GM12878 (cell line): ENCODE results near the gene SLC38A5. TPM values are rescaled to one million over a fixed set of nuclear protein-coding genes. Genes with fewer than 3 reads are reported as not detected.

Experiments used
- ATAC-seq: fragments of 200-7000 bp; cut with Tn5 transposase; 3 replicates; pipeline ENCODE4 v1.9.1; 2020; ENCODE audit warnings: mild to moderate bottlenecking, moderate library complexity
- BruUV-seq: library from RNA; stranded (reverse); fragments of 400-500 nt; replicated peaks from 2 replicates; lab custom pipeline; 2021; lab: Mats Ljungman, UMichigan
- CTCF ChIA-PET: fragments of 300-600 bp; sonication (Branson Sonifier 250); formaldehyde crosslinking; extraction: SDS; loops from one replicate; lab custom pipeline; 2021; ENCODE audit warnings: inconsistent platforms; lab: Yijun Ruan, JAX
- POLR2A ChIA-PET: fragments of 350-600 bp; formaldehyde crosslinking; extraction: SDS; loops from one replicate; lab custom pipeline; 2021; ENCODE audit warnings: inconsistent platforms; lab: Charles Lee
- RAD21 ChIA-PET: fragments of 300-600 bp; sonication (Branson Sonifier 250); formaldehyde crosslinking; loops from one replicate; lab custom pipeline; 2023; ENCODE audit warnings: antibody characterized with exemption; ENCODE audit not compliant: unreplicated experiment; lab: Charles Lee
- SMC1A ChIA-PET: fragments of 300-600 bp; sonication (Branson Sonifier 250); formaldehyde crosslinking; loops from one replicate; lab custom pipeline; 2023; ENCODE audit not compliant: unreplicated experiment, uncharacterized antibody; lab: Charles Lee
- DNase-seq: peaks from one replicate; pipeline ENCODE4 v3.0.0-alpha.2; 2011; ENCODE audit warnings: low read depth, low spot score
- FAIRE-seq: peaks from 3 replicates; lab custom pipeline; 2011; peaks lifted over from hg19 to GRCh38; lab: Jason Lieb, UNC
- H2AFZ ChIP-seq: 2 replicates; pipeline ENCODE4 v1.6.0; 2011; ENCODE audit warnings: low read depth, low read length, control low read depth; ENCODE audit not compliant: control insufficient read depth
- H3K27ac ChIP-seq: 2 replicates; pipeline ENCODE4 v1.5.1; 2011; ENCODE audit warnings: control low read depth; ENCODE audit not compliant: control insufficient read depth, insufficient read depth
- H3K27me3 ChIP-seq, 2 experiments: replicated peaks in 1 of 2; 2 replicates each; pipeline versions ENCODE4 v1.6.0 to v1.6.1; 2011; ENCODE audit warnings: low read length in 1 of 2; ENCODE audit not compliant: control insufficient read depth in 2 of 2, insufficient read depth in 2 of 2
- H3K36me3 ChIP-seq, 2 experiments: 2 replicates each; pipeline ENCODE4 v1.5.1; 2011; ENCODE audit warnings: low read length in 1 of 2; ENCODE audit not compliant: control insufficient read depth in 2 of 2, insufficient read depth in 2 of 2
- H3K4me1 ChIP-seq: 2 replicates; pipeline ENCODE4 v1.6.1; 2011; ENCODE audit warnings: mild to moderate bottlenecking, low read length, moderate library complexity, mixed read lengths; ENCODE audit not compliant: control insufficient read depth, insufficient read depth
- H3K4me2 ChIP-seq: 2 replicates; pipeline ENCODE4 v1.6.0; 2011; ENCODE audit warnings: control low read depth; ENCODE audit not compliant: control insufficient read depth, insufficient read depth
- H3K4me3 ChIP-seq: fragments of 200-600 bp; sonication (generic); 2 replicates; pipeline ENCODE4 v1.5.1; 2016
- H3K79me2 ChIP-seq: 2 replicates; pipeline ENCODE4 v1.6.0; 2011; ENCODE audit warnings: low read length; ENCODE audit not compliant: control insufficient read depth, insufficient read depth
- H3K9ac ChIP-seq: 2 replicates; pipeline ENCODE4 v1.8.0; 2011; ENCODE audit warnings: low read length, control low read depth, mixed read lengths; ENCODE audit not compliant: control insufficient read depth, insufficient read depth
- H3K9me3 ChIP-seq: replicated peaks from 3 replicates; pipeline ENCODE4 v1.5.1; 2011; ENCODE audit warnings: mild to moderate bottlenecking, low read length; ENCODE audit not compliant: control insufficient read depth, insufficient read depth
- H4K20me1 ChIP-seq: 2 replicates; pipeline ENCODE4 v1.6.0; 2011; ENCODE audit not compliant: control insufficient read depth, insufficient read depth
- BCL11A ChIP-seq: IDR thresholded peaks from 2 replicates; pipeline ENCODE4 v1.6.1; 2011; ENCODE audit warnings: low read depth, low read length
- BMI1 ChIP-seq: fragments of 450-650 bp; IDR thresholded peaks from 2 replicates; pipeline ENCODE4 v1.6.1; 2016; ENCODE audit warnings: mild to moderate bottlenecking, moderate library complexity, borderline replicate concordance
- CHD2 ChIP-seq: IDR thresholded peaks from 2 replicates; pipeline ENCODE4 v1.6.1; 2011; ENCODE audit warnings: low read depth, low read length, improper control_type of control experiment, borderline replicate concordance
- CHD4 ChIP-seq: fragments of 200-600 bp; sonication (generic); IDR thresholded peaks from 2 replicates; pipeline ENCODE4 v1.6.1; 2016; ENCODE audit warnings: mild to moderate bottlenecking
- GABPA ChIP-seq: IDR thresholded peaks from 2 replicates; pipeline ENCODE4 v1.6.1; 2014; ENCODE audit warnings: antibody characterized with exemption, low read depth, mild to moderate bottlenecking, inconsistent platforms
- HDAC2 ChIP-seq: fragments of 200-600 bp; sonication (generic); IDR thresholded peaks from 2 replicates; pipeline ENCODE4 v1.6.1; 2017
- JUNB ChIP-seq: IDR thresholded peaks from 2 replicates; pipeline ENCODE4 v1.6.1; 2016; ENCODE audit warnings: antibody characterized with exemption, mild to moderate bottlenecking
- MEF2A ChIP-seq: IDR thresholded peaks from 2 replicates; pipeline ENCODE4 v1.6.1; 2011; ENCODE audit warnings: low read depth, mild to moderate bottlenecking, low read length, moderate library complexity; ENCODE audit not compliant: insufficient read depth
- NFIC ChIP-seq: IDR thresholded peaks from 2 replicates; pipeline ENCODE4 v1.6.1; 2012; ENCODE audit warnings: low read depth, mild to moderate bottlenecking, inconsistent platforms, low read length, moderate library complexity
- NFYB ChIP-seq: IDR thresholded peaks from 2 replicates; pipeline ENCODE4 v1.6.1; 2011; ENCODE audit warnings: low read depth, mild to moderate bottlenecking, low read length, improper control_type of control experiment, moderate library complexity; ENCODE audit not compliant: insufficient read depth
- NR2C2 ChIP-seq: IDR thresholded peaks from 2 replicates; pipeline ENCODE4 v1.6.1; 2011; ENCODE audit warnings: borderline replicate concordance, low read depth; ENCODE audit not compliant: control insufficient read depth, insufficient read length
- PAX5 ChIP-seq: IDR thresholded peaks from 2 replicates; pipeline ENCODE4 v1.6.1; 2011; ENCODE audit warnings: low read depth, low read length, borderline replicate concordance
- POLR2A ChIP-seq: IDR thresholded peaks from 2 replicates; pipeline ENCODE4 v1.6.1; 2011; ENCODE audit warnings: low read depth, mild to moderate bottlenecking, low read length
- TARDBP ChIP-seq: IDR thresholded peaks from 2 replicates; pipeline ENCODE4 v1.6.1; 2016; ENCODE audit warnings: borderline replicate concordance
- WGBS: methylation state at CpG from one replicate; pipeline ENCODE4 v1.1.6; 2016; ENCODE audit warnings: low lambda C conversion rate; ENCODE audit not compliant: insufficient replicate concordance, insufficient coverage; ENCODE audit errors: missing lambda C conversion rate; 5-methylcytosine and 5-hydroxymethylcytosine counted together
- in situ Hi-C: fragments of 300-500 bp; cut with MboI; formaldehyde crosslinking; loops from 9 replicates; pipeline ENCODE4 v1.14.3; 2018; ENCODE audit warnings: mixed read lengths
- intact Hi-C: fragments of 100-400 bp; cut with micrococcal nuclease; formaldehyde crosslinking; loops from one replicate; pipeline ENCODE4 v1.14.2; 2022; ENCODE audit not compliant: unreplicated experiment
- polyA plus RNA-seq, 11 experiments: library from polyadenylated mRNA; depleted of rRNA in 4 of 11; unstranded in 6 of 11; stranded (reverse) in 5 of 11; fragments of >200 nt; fragmentation: Nextera tagmentation in 4 of 11; fragmentation: Illumina TruSeq in 1 of 11; extraction: Ambion mirVana in 4 of 11; extraction: Trizol in 1 of 11; gene quantifications; 1 replicate in 1 of 11; 2 replicates in 10 of 11; pipeline versions ENCODE4 v1.2.1 to v1.2.3, GENCODE V29; 2011 to 2016; ENCODE audit warnings: inconsistent platforms in 2 of 11, missing spikeins in 2 of 11, low read depth in 1 of 11
- total RNA-seq, 4 experiments: library from RNA; depleted of rRNA in 3 of 4; stranded (reverse); fragments of >200 nt in 3 of 4; fragmentation: Illumina TruSeq in 1 of 4; extraction: Trizol in 1 of 4; gene quantifications; 2 replicates each; pipeline versions ENCODE4 v1.2.1 to v1.2.3, GENCODE V29; 2013 to 2021
- TF ChIP-seq, protein P1 (sequence below): IDR thresholded peaks from 2 replicates; pipeline ENCODE4 v1.6.1; 2011; ENCODE audit warnings: borderline replicate concordance, low read depth, mild to moderate bottlenecking, moderate library complexity, mixed read lengths, low read length; ENCODE audit not compliant: insufficient read depth; ENCODE audit errors: extremely low read length
- TF ChIP-seq, protein P2 (sequence below): fragments of 450-650 bp; IDR thresholded peaks from 2 replicates; pipeline ENCODE4 v1.6.1; 2016; ENCODE audit warnings: mild to moderate bottlenecking
- TF ChIP-seq, protein P3 (sequence below): IDR thresholded peaks from 2 replicates; pipeline ENCODE4 v1.6.1; 2012; ENCODE audit warnings: mild to moderate bottlenecking, low read depth, low read length
- TF ChIP-seq, protein P4 (sequence below): fragments of 450-650 bp; formaldehyde crosslinking; IDR thresholded peaks from 2 replicates; pipeline ENCODE4 v1.5.0; 2022; ENCODE audit warnings: mild to moderate bottlenecking, missing genetic modification characterization

Gene SLC38A5
- total and polyA plus RNA-seq, 10 of the 15 experiments (the other 5 are each of a cell fraction or from before 2014, with no cell fraction given): 4.2 to 108 (median 70.6) TPM

DNA sequence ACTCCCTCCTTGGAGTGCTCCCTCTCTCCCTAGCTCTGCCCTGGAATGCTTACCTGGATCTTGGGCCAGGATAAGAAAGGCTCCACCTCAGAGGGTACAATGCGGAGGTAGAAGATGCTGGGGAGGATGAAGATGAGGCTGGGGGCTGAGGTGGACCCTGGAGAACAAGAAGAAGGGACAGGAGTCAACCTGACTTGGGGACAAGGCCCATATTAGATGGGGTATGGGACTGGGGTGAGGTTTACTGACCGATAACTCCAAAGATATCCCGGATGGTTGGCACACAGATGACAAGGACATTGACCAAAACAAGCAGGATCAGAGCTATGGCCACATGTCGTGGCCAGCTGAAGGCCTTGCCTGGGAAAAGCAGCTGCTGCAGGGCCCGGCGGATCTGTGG lies 10.6 kb downstream of the SLC38A5 start:
- ChIA-PET SMC1A (no interaction called here), POLR2A (no interaction called here), CTCF (no interaction called here), RAD21 (no interaction called here)
- BruUV-seq: no TSS peak
- Histone ChIP-seq H3K27me3 (no peaks in the 10 kb centered on the region), H3K9ac (no peak overlapping the region), H3K79me2 (no peaks in the 10 kb centered on the region; the same call in 1 of the 2 replicates), H3K27ac (no peak overlapping the region), H3K4me2 (no peak overlapping the region), H3K36me3 (peaks cover 1 to 3% of the 10 kb centered on the region in 2 experiments; a peak in 3 of 4 replicates), H4K20me1 (no peaks in the 10 kb centered on the region), H3K9me3 (no peaks in the 10 kb centered on the region), H3K4me1 (no peaks in the 10 kb centered on the region), H3K4me3 (no peak overlapping the region), H2AFZ (no peak overlapping the region)
- intact Hi-C loops: no loop called here
- in situ Hi-C loops: no loop called here
- ATAC-seq (no peak), DNase-seq (no peak), FAIRE-seq (no peak)
- WGBS: 60% methylated on average over 6 of the region's 6 CpGs
- TF ChIP-seq, protein P1, sequence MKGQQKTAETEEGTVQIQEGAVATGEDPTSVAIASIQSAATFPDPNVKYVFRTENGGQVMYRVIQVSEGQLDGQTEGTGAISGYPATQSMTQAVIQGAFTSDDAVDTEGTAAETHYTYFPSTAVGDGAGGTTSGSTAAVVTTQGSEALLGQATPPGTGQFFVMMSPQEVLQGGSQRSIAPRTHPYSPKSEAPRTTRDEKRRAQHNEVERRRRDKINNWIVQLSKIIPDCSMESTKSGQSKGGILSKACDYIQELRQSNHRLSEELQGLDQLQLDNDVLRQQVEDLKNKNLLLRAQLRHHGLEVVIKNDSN: no peak
- TF ChIP-seq, protein P2, sequence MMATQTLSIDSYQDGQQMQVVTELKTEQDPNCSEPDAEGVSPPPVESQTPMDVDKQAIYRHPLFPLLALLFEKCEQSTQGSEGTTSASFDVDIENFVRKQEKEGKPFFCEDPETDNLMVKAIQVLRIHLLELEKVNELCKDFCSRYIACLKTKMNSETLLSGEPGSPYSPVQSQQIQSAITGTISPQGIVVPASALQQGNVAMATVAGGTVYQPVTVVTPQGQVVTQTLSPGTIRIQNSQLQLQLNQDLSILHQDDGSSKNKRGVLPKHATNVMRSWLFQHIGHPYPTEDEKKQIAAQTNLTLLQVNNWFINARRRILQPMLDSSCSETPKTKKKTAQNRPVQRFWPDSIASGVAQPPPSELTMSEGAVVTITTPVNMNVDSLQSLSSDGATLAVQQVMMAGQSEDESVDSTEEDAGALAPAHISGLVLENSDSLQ: no peak
- TF ChIP-seq HDAC2 (no peak), NFIC (no peak), POLR2A (no peak), NR2C2 (no peak), BMI1 (no peak), CHD2 (no peak), NFYB (no peak), MEF2A (no peak), JUNB (no peak), PAX5 (no peak), BCL11A (no peak), TARDBP (no peak), CHD4 (no peak), GABPA (no peak)
- TF ChIP-seq, protein P3, sequence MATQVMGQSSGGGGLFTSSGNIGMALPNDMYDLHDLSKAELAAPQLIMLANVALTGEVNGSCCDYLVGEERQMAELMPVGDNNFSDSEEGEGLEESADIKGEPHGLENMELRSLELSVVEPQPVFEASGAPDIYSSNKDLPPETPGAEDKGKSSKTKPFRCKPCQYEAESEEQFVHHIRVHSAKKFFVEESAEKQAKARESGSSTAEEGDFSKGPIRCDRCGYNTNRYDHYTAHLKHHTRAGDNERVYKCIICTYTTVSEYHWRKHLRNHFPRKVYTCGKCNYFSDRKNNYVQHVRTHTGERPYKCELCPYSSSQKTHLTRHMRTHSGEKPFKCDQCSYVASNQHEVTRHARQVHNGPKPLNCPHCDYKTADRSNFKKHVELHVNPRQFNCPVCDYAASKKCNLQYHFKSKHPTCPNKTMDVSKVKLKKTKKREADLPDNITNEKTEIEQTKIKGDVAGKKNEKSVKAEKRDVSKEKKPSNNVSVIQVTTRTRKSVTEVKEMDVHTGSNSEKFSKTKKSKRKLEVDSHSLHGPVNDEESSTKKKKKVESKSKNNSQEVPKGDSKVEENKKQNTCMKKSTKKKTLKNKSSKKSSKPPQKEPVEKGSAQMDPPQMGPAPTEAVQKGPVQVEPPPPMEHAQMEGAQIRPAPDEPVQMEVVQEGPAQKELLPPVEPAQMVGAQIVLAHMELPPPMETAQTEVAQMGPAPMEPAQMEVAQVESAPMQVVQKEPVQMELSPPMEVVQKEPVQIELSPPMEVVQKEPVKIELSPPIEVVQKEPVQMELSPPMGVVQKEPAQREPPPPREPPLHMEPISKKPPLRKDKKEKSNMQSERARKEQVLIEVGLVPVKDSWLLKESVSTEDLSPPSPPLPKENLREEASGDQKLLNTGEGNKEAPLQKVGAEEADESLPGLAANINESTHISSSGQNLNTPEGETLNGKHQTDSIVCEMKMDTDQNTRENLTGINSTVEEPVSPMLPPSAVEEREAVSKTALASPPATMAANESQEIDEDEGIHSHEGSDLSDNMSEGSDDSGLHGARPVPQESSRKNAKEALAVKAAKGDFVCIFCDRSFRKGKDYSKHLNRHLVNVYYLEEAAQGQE: no peak
- TF ChIP-seq, protein P4, sequence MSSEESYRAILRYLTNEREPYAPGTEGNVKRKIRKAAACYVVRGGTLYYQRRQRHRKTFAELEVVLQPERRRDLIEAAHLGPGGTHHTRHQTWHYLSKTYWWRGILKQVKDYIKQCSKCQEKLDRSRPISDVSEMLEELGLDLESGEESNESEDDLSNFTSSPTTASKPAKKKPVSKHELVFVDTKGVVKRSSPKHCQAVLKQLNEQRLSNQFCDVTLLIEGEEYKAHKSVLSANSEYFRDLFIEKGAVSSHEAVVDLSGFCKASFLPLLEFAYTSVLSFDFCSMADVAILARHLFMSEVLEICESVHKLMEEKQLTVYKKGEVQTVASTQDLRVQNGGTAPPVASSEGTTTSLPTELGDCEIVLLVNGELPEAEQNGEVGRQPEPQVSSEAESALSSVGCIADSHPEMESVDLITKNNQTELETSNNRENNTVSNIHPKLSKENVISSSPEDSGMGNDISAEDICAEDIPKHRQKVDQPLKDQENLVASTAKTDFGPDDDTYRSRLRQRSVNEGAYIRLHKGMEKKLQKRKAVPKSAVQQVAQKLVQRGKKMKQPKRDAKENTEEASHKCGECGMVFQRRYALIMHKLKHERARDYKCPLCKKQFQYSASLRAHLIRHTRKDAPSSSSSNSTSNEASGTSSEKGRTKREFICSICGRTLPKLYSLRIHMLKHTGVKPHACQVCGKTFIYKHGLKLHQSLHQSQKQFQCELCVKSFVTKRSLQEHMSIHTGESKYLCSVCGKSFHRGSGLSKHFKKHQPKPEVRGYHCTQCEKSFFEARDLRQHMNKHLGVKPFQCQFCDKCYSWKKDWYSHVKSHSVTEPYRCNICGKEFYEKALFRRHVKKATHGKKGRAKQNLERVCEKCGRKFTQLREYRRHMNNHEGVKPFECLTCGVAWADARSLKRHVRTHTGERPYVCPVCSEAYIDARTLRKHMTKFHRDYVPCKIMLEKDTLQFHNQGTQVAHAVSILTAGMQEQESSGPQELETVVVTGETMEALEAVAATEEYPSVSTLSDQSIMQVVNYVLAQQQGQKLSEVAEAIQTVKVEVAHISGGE: no peak
